GM12801 (cell line): Measurements from ENCODE around the gene ACTR6.

Experiments used
- CTCF ChIP-seq: IDR thresholded peaks from one replicate; pipeline ENCODE4 v1.5.1; 2011; ENCODE audit warnings: control low read depth; ENCODE audit not compliant: insufficient read length; ENCODE audit errors: extremely low read depth

ACTR6 gene

GRCh38 chr12:100215209-100215608 lies 14.6 kb downstream of the ACTR6 start:
- TF ChIP-seq CTCF, result no peak

- no peak for TF ChIP-seq CTCF
Observed at GRCh38 chr12:100216337-100216736, 15.7 kb downstream of the ACTR6 start.

- TF ChIP-seq CTCF, result no peak
Observed at GRCh38 chr12:100219328-100220109, 18.9 kb downstream of the ACTR6 start.

- TF ChIP-seq CTCF, result no peak
Observed at GRCh38 chr12:100221523-100221922, 20.9 kb downstream of the ACTR6 start.

- no peak for TF ChIP-seq CTCF
Observed at GRCh38 chr12:100225491-100225890, 24.9 kb downstream of the ACTR6 start.

GRCh38 chr12:100229036-100229635 lies 28.5 kb downstream of the ACTR6 start:
- TF ChIP-seq CTCF, result no peak

GRCh38 chr12:100229876-100230275 lies 29.3 kb downstream of the ACTR6 start:
- no peak for TF ChIP-seq CTCF
